HL-60/S4 treated with retinoic acid at 250 ng/mL for 4 days and 3 days (cell line): ENCODE data around the gene PHLPP2.
"Not testable (repeated sequence)": the region's sequence is repeated elsewhere in the genome, so short reads cannot be mapped to it uniquely, and the experiment has no call there.

Experiments used
- in situ Hi-C: fragments of 300-500 bp; cut with MboI; formaldehyde crosslinking; loops from 2 replicates; pipeline ENCODE4 v1.7.0; 2022; ENCODE audit warnings: low sequenced_read_pairs

The PHLPP2 gene

DNA sequence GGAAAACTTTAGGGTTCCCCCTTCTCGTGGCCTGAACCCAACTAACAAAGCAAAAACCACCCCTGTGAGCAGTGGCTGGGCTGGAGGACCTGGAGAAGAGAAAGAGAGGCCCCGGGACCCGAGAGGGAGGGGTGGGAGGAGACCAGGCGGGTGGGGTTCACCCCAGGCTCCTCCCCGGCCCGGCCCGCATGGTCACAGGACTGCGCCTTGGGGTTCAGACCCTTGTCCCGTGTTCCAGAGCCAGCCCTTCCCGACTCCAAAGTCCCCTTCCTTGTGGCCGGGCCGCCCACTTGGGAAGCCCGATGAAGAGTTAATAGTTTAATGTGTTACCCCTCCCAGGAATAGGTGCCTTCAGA is 97.7 kb downstream of the PHLPP2 start:
- in situ Hi-C loops = no loop called here

- in situ Hi-C loops = no loop called here
Observed at GRCh38 chr16:71626018-71626857, 98.3 kb downstream of the PHLPP2 start, which contains the start of gene MARVELD3. MARVELD3 (plus strand) TSS chr16:71626184; CDS start chr16:71626230, 46 bp downstream.

- in situ Hi-C loops = no loop called here
Observed at GRCh38 chr16:71625113-71625850, 99.2 kb downstream of the PHLPP2 start.

- in situ Hi-C loops = no loop called here
Observed at GRCh38 chr16:71623597-71623996, 100.9 kb downstream of the PHLPP2 start.

GRCh38 chr16:71622088-71622487 is 102.4 kb downstream of the PHLPP2 start:
- in situ Hi-C loops = no loop called here

DNA sequence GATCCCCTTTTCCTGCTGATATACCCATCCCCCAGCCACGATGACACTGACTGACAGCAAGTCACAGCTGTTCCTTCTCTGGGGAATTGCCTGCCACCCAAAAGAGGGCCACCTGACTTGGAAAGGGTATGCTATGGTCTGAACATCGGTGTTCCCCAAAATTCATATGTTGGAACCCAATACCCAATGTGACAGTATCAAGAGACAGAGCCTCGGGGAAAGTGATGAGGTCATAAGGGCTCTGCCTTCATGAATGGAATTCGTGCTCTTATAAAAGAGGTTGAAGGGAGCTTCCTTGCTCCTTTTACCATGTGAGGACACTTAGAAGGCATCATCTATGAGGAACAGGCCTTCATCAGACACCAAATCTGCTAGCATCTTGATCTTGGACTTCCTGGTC is 106.1 kb downstream of the PHLPP2 start:
- in situ Hi-C loops = no loop called here

GRCh38 chr16:71614956-71615355 is 109.5 kb downstream of the PHLPP2 start:
- in situ Hi-C loops = not testable (repeated sequence)

DNA sequence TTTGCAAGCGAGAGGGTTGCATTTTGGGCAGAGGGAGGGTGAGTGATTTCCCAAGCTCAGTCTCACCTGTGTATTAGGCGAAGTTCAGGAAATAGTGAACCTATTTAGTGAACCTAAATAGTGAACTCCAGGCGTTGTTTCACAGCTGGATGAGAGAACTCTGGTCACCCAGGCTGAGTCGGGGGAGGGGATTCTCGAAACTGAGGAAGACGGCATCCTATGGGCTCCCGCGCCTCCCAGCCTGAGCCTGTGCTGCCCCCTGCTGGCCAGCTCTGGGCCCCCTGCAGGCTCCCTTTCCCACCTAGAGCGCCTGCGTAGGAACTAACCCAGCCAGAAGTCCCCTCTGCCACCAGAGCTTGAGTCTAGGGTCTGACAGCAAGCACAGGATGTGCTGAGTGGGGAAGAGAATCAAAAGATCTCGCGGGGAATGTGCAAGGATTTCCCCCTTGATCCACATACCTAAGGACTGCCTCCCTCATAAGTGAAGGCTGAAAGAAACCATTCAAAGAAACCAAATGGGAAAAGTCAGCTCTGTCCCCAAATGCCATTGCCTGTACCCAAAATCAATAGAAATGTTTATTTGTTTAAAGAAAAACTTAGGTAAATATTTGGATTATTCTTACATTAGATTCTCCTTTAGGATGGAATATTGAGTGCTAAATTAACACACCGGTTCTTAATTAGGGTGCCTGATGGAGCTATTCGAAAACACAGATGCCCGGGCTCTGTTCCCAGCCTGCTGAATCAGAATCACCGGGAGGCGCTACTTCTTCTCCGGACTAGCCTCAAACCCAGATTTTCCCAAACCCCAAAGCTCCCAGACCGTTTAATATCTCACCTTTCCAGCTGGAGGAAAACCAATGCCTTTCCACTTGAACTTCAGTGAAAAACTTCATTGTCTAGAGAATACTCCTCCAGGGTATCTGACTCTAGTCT is 113.3 kb downstream of the PHLPP2 start:
- in situ Hi-C loops = no loop called here

- in situ Hi-C loops = no loop called here
Observed at GRCh38 chr16:71610447-71610846, 114.1 kb downstream of the PHLPP2 start.

- in situ Hi-C loops = no loop called here
Observed at GRCh38 chr16:71609066-71609465, 115.4 kb downstream of the PHLPP2 start.

DNA sequence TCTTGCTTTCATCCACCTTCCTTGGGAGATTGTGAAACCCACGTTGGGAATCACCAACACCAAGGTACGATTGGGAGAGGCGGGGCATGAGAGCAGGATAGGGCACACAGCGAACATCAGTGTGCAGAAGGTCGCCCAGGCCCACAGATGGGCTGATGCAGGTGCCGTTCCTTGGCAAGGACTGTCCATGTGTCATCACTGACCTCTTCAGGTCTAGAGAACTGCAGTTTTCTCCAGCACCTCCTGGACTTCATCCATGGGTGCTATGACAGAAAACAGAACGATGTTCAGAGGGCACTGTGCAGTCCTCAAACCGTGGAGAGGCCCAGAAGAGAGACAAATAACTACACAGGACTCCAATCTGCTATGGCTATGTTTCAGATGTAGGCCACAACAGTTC is 123.7 kb downstream of the PHLPP2 start:
- in situ Hi-C loops = no loop called here

- in situ Hi-C loops = not testable (repeated sequence)
Observed at GRCh38 chr16:71598426-71598825, 126.1 kb downstream of the PHLPP2 start.

DNA sequence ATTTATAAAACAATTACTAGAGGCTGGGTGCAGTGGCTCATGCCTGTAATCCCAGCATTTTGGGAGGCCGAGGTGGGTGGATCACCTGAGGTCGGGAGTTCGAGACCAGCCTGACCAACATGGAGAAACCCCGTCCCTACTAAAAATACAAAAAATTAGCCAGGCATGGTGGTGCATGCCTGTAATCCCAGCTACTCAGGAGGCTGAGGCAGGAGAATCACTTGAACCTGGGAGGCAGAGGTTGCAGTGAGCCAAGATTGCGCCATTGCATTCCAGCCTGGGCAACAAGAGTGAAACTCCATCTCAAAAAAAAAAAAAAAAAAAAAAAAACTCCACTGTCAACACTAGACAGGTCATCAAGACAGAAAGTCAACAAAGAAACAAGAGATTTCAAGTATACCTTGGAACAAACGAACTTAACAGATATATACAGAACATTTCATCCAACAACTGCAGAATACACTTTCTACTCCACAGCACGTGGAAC is 129.1 kb downstream of the PHLPP2 start:
- in situ Hi-C loops = not testable (repeated sequence)
